HCT116 (cell line): ENCODE measurements around the gene PYDC1. TPM values are rescaled to one million over a fixed set of nuclear protein-coding genes. Genes with fewer than 3 reads are reported as not detected.

Experiments used
- ATAC-seq: fragments of 200-7000 bp; cut with Tn5 transposase; 2 replicates; pipeline ENCODE4 v1.9.1; 2020; ENCODE audit warnings: mild to moderate bottlenecking, moderate library complexity
- BruUV-seq: library from RNA; stranded (reverse); fragments of 400-500 nt; replicated peaks from 2 replicates; lab custom pipeline; 2021; lab: Mats Ljungman, UMichigan
- CTCF ChIA-PET: fragments of 300-600 bp; sonication (Branson Sonifier 250); formaldehyde crosslinking; loops from one replicate; lab custom pipeline; 2021; ENCODE audit warnings: antibody characterized with exemption; lab: Charles Lee
- POLR2A ChIA-PET: fragments of 300-600, 350-600 bp; sonication (Branson Sonifier 250); formaldehyde crosslinking; loops from one replicate; lab custom pipeline; 2021; ENCODE audit warnings: antibody characterized with exemption; lab: Charles Lee
- RAD21 ChIA-PET, 2 experiments: fragments of 300-600 bp; sonication (Branson Sonifier 250); formaldehyde crosslinking; loops; one replicate each; lab custom pipeline; 2023; ENCODE audit warnings: low total read pairs in 2 of 2; ENCODE audit not compliant: uncharacterized antibody in 2 of 2, unreplicated experiment in 2 of 2, low non-redundant PET in 1 of 2; lab: Charles Lee
- DNase-seq: peaks from one replicate; pipeline ENCODE4 v3.0.0-alpha.2; 2010; ENCODE audit warnings: low read depth, low spot score
- H2AFZ ChIP-seq: fragments of 200-600 bp; shearing (Covaris generic), sonication (generic); 2 replicates; pipeline ENCODE4 v1.6.1; 2017; ENCODE audit warnings: low read depth, mixed run types, mixed read lengths, antibody characterized with exemption, low read length; ENCODE audit not compliant: poor library complexity, severe bottlenecking
- H3K27ac ChIP-seq: 2 replicates; pipeline ENCODE4 v1.5.1; 2012; ENCODE audit warnings: low read depth, low read length
- H3K27me3 ChIP-seq: fragments of 200-600 bp; sonication (generic); 2 replicates; pipeline ENCODE4 v1.6.1; 2016; ENCODE audit warnings: mixed run types, low read length, mixed read lengths; ENCODE audit not compliant: insufficient read depth
- H3K36me3 ChIP-seq, 2 experiments: fragments of 200-500 bp in 1 of 2; fragments of 200-600 bp in 1 of 2; sonication (Bioruptor generic) in 1 of 2; sonication (generic) in 1 of 2; 2 replicates each; pipeline versions ENCODE4 v1.5.1 to v1.6.1; 2014 to 2016; ENCODE audit warnings: low read length in 2 of 2, inconsistent platforms in 1 of 2, mixed read lengths in 1 of 2, mixed run types in 1 of 2; ENCODE audit not compliant: insufficient read depth in 2 of 2, control insufficient read depth in 1 of 2
- H3K4me1 ChIP-seq, 2 experiments: fragments of 200-600 bp in 1 of 2; sonication (generic) in 1 of 2; 2 replicates each; pipeline versions ENCODE4 v1.5.1 to v1.6.1; 2012 to 2017; ENCODE audit warnings: low read length in 2 of 2, inconsistent platforms in 1 of 2, mild to moderate bottlenecking in 1 of 2, mixed read lengths in 1 of 2, mixed run types in 1 of 2, moderate library complexity in 1 of 2; ENCODE audit not compliant: insufficient read depth in 2 of 2, control insufficient read depth in 1 of 2
- H3K4me2 ChIP-seq: fragments of 200-600 bp; sonication (generic); 2 replicates; pipeline ENCODE4 v1.6.1; 2017; ENCODE audit warnings: mixed run types, low read length, mixed read lengths
- H3K4me3 ChIP-seq, 2 experiments: fragments of 200-600 bp in 1 of 2; sonication (generic) in 1 of 2; replicated peaks in 1 of 2; 2 replicates each; pipeline ENCODE4 v1.5.1; 2011 to 2016; ENCODE audit warnings: low read length in 2 of 2, control low read depth in 1 of 2, low read depth in 1 of 2, mild to moderate bottlenecking in 1 of 2, mixed read lengths in 1 of 2, mixed run types in 1 of 2
- H3K79me2 ChIP-seq: fragments of 200-600 bp; sonication (generic); 2 replicates; pipeline ENCODE4 v1.6.1; 2017; ENCODE audit warnings: mild to moderate bottlenecking, mixed run types, low read length, moderate library complexity, mixed read lengths; ENCODE audit not compliant: insufficient read depth
- H3K9ac ChIP-seq: fragments of 200-600 bp; sonication (generic); 2 replicates; pipeline ENCODE4 v1.6.1; 2016; ENCODE audit warnings: low read length, mixed read lengths
- H3K9me2 ChIP-seq: fragments of 200-600 bp; sonication (generic), shearing (Covaris generic); 2 replicates; pipeline ENCODE4 v1.6.1; 2017; ENCODE audit warnings: mixed run types, mild to moderate bottlenecking, moderate library complexity; ENCODE audit not compliant: insufficient read depth
- H3K9me3 ChIP-seq, 2 experiments: fragments of 200-500 bp in 1 of 2; fragments of 200-600 bp in 1 of 2; sonication (Bioruptor generic) in 1 of 2; sonication (generic) in 1 of 2; 2 replicates each; pipeline ENCODE4 v1.6.1; 2014 to 2017; ENCODE audit warnings: low read length in 2 of 2, mixed read lengths in 2 of 2, inconsistent platforms in 1 of 2, low read depth in 1 of 2, mild to moderate bottlenecking in 1 of 2, mixed run types in 1 of 2, moderate library complexity in 1 of 2; ENCODE audit not compliant: control insufficient read depth in 1 of 2, insufficient read depth in 1 of 2
- H4K20me1 ChIP-seq: fragments of 200-600 bp; sonication (generic), shearing (Covaris generic); 2 replicates; pipeline ENCODE4 v1.6.1; 2017; ENCODE audit warnings: mixed run types, mild to moderate bottlenecking, moderate library complexity; ENCODE audit not compliant: insufficient read depth
- CTCF ChIP-seq, 3 experiments: fragments of 200-600 bp in 1 of 3; sonication (generic) in 1 of 3; IDR thresholded peaks in 2 of 3; conservative IDR thresholded peaks in 1 of 3; 2 replicates each; pipeline ENCODE4 v1.5.1; 2012 to 2017; ENCODE audit warnings: low read depth in 2 of 3, low read length in 2 of 3, antibody characterized with exemption in 1 of 3, borderline replicate concordance in 1 of 3, control low read depth in 1 of 3, mild to moderate bottlenecking in 1 of 3, mixed read lengths in 1 of 3, mixed run types in 1 of 3, moderate library complexity in 1 of 3; ENCODE audit not compliant: insufficient read depth in 1 of 3
- EGR1 ChIP-seq: IDR thresholded peaks from 2 replicates; pipeline ENCODE4 v1.6.1; 2012; ENCODE audit warnings: low read depth
- ELF1 ChIP-seq: IDR thresholded peaks from 2 replicates; pipeline ENCODE4 v1.6.1; 2012; ENCODE audit warnings: low read depth, borderline replicate concordance
- POLR2AphosphoS5 ChIP-seq: IDR thresholded peaks from 2 replicates; pipeline ENCODE4 v1.6.1; 2011; ENCODE audit warnings: mild to moderate bottlenecking, low read depth, low read length, moderate library complexity
- REST ChIP-seq: IDR thresholded peaks from 2 replicates; pipeline ENCODE4 v1.6.1; 2012; ENCODE audit warnings: low read depth
- TCF7L2 ChIP-seq: IDR thresholded peaks from 2 replicates; pipeline ENCODE4 v1.7.0; 2011; ENCODE audit warnings: borderline replicate concordance, inconsistent platforms; ENCODE audit not compliant: insufficient read depth, insufficient read length; ENCODE audit errors: extremely low read depth
- intact Hi-C: fragments of 100-400 bp; cut with micrococcal nuclease; formaldehyde crosslinking; loops from 2 replicates; pipeline ENCODE4 v1.10.0; 2022
- total RNA-seq: library from RNA; stranded (reverse); gene quantifications from one replicate; pipeline ENCODE4 v1.2.1, GENCODE V29; 2021; ENCODE audit not compliant: unreplicated experiment

PYDC1 gene
- total RNA-seq, 1 experiment from 2014 or later: not detected

- Histone ChIP-seq H3K9me3 (no peaks in the 10 kb centered on the region), H3K27me3 (no peaks in the 10 kb centered on the region), H2AFZ (no peak overlapping the region), H3K9me2 (no peaks in the 10 kb centered on the region), H3K4me1 (no peaks in the 10 kb centered on the region), H3K9ac (no peak overlapping the region), H3K36me3 (peaks cover 89 to 98% of the 10 kb centered on the region in 2 experiments), H3K4me3 (no peak overlapping the region), H3K27ac (no peak overlapping the region), H4K20me1 (peaks cover 86% of the 10 kb centered on the region), H3K79me2 (peaks cover 100% of the 10 kb centered on the region), H3K4me2 (no peak overlapping the region)
- ChIA-PET RAD21 (no interaction called here), CTCF (no interaction called here), POLR2A (interaction anchor here (2.3 kb wide), 1 partner anchor 9 kb away, joined by 11 read pairs; the partner anchor contains the start of gene FUS)
- intact Hi-C loops: no loop called here
- TF ChIP-seq REST: no peak
- TF ChIP-seq POLR2AphosphoS5: no peak
- TF ChIP-seq ELF1: no peak
- no peak for TF ChIP-seq EGR1
- no peak for TF ChIP-seq TCF7L2
- no peak for TF ChIP-seq CTCF (IDR thresholded peaks at IDR 0.05 in 2 of 3, conservative IDR thresholded peaks at IDR 0.05 in 1 of 3; ENCODE audit: borderline replicate concordance in 1 of 3, insufficient read depth in 1 of 3, low read depth in 2 of 3, low read length in 2 of 3)
- ATAC-seq: no peak
- BruUV-seq: no TSS peak
- DNase-seq: no peak
These were observed 28.2 kb downstream of the PYDC1 start for GRCh38 chr16:31188450-31189411.
